ENCODE measurements around the gene KLK12. TPM values are rescaled to one million over a fixed set of nuclear protein-coding genes. Genes with fewer than 3 reads are reported as not detected.

The KLK12 gene
- total RNA-seq, 4 donors from 2014 or later: 0.41 TPM; not detected in 3

DNA sequence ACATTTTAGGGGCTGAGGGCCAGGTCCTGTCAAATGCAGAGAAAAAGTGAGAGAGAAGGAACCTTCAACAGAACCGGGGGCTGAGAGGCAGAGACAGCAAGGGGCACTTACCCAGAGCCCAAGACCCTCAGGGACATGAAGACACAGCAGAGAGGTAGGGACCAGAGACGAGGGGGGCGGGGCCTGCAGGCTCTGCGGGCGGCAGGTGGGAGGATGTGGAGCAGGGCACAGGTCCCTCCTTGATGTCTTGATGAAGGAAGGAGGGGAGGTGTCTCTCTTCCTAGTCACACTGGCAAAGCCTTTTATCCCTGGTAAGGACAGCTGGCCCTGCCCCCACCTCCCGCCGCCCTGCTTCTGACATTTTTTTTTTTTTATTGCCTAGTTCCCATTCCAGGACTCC is 47.8 kb upstream of the KLK12 start, which contains the start of gene KLK14:
Gene KLK14, minus strand, starts transcription at position 277 of the 400 bp plus-strand sequence. Its CDS starts 273 bp downstream, at position 4.
- no peaks in the 10 kb centered on the region for H3K36me3 ChIP-seq
- WGBS, 2 donors (ENCODE audit: low coverage in 1 of 2): 25% methylated on average over 7 of the region's 7 CpGs; no CpG with 5 or more reads in 1 of the 2 donors
- H3K9me3 ChIP-seq: no peaks in the 10 kb centered on the region
- no peak within 1 kb of the TSS for H3K4me3 ChIP-seq
- no peak within 1 kb of the TSS for H3K27ac ChIP-seq
- in situ Hi-C loops (cut with MboI; ENCODE audit: low pct_ligation_motif_present in 1 of 4, low pct_unique_long_range_greater_than_20kb in 1 of 4, low sequenced_read_pairs in 3 of 4) (no loop called here), intact Hi-C loops (cut with DNase I; ENCODE audit: low total_unique reads) (no loop called here)
- peaks cover 7% of the 10 kb centered on the region for H3K27me3 ChIP-seq
- no peaks in the 10 kb centered on the region for H3K4me1 ChIP-seq
- no peak for DNase-seq
- TF ChIP-seq POLR2A (IDR thresholded peaks at IDR 0.05) (no peak), EP300 (IDR thresholded peaks at IDR 0.05; ENCODE audit: low read depth) (no peak), POLR2AphosphoS5 (IDR thresholded peaks at IDR 0.05) (no peak)
- TF ChIP-seq, protein P1, sequence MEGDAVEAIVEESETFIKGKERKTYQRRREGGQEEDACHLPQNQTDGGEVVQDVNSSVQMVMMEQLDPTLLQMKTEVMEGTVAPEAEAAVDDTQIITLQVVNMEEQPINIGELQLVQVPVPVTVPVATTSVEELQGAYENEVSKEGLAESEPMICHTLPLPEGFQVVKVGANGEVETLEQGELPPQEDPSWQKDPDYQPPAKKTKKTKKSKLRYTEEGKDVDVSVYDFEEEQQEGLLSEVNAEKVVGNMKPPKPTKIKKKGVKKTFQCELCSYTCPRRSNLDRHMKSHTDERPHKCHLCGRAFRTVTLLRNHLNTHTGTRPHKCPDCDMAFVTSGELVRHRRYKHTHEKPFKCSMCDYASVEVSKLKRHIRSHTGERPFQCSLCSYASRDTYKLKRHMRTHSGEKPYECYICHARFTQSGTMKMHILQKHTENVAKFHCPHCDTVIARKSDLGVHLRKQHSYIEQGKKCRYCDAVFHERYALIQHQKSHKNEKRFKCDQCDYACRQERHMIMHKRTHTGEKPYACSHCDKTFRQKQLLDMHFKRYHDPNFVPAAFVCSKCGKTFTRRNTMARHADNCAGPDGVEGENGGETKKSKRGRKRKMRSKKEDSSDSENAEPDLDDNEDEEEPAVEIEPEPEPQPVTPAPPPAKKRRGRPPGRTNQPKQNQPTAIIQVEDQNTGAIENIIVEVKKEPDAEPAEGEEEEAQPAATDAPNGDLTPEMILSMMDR (IDR thresholded peaks at IDR 0.05): no peak

DNA sequence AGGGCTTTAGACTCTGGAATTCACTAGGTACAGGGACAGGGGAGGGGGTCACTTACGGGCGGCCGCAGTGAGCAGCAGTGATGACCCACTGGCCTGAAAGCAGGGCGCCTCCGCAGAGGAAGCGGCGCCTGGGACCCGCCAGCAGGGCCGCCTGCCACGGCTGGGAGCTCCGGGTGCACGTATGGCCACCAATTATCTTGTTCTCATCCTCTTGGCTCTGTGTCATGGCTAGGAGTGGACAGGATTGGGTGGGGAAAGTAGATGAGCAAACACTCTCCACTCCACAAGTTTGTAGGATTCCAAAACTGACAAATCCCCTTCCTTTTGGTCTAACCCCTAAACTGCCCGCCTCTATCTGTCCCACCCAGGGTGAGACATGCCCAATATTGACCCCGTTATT is 46.7 kb upstream of the KLK12 start:
- peaks cover 7% of the 10 kb centered on the region for H3K27me3 ChIP-seq
- TF ChIP-seq EP300 (IDR thresholded peaks at IDR 0.05; ENCODE audit: low read depth): no peak
- TF ChIP-seq POLR2A (IDR thresholded peaks at IDR 0.05): no peak
- TF ChIP-seq, protein P1 (IDR thresholded peaks at IDR 0.05): no peak
- no peak for TF ChIP-seq POLR2AphosphoS5 (IDR thresholded peaks at IDR 0.05)
- no peaks in the 10 kb centered on the region for H3K4me1 ChIP-seq
- intact Hi-C loops (cut with DNase I; ENCODE audit: low total_unique reads): no loop called here
- no peak overlapping the region for H3K4me3 ChIP-seq
- 89 to 100% methylated on average over 1 to 14 of the region's 14 CpGs for WGBS, 2 donors (ENCODE audit: low coverage in 1 of 2)
- no peak for DNase-seq
- no peaks in the 10 kb centered on the region for H3K36me3 ChIP-seq
- H3K9me3 ChIP-seq: no peaks in the 10 kb centered on the region
- in situ Hi-C loops (cut with MboI; ENCODE audit: low pct_ligation_motif_present in 1 of 4, low pct_unique_long_range_greater_than_20kb in 1 of 4, low sequenced_read_pairs in 3 of 4): no loop called here
- no peak overlapping the region for H3K27ac ChIP-seq

DNA sequence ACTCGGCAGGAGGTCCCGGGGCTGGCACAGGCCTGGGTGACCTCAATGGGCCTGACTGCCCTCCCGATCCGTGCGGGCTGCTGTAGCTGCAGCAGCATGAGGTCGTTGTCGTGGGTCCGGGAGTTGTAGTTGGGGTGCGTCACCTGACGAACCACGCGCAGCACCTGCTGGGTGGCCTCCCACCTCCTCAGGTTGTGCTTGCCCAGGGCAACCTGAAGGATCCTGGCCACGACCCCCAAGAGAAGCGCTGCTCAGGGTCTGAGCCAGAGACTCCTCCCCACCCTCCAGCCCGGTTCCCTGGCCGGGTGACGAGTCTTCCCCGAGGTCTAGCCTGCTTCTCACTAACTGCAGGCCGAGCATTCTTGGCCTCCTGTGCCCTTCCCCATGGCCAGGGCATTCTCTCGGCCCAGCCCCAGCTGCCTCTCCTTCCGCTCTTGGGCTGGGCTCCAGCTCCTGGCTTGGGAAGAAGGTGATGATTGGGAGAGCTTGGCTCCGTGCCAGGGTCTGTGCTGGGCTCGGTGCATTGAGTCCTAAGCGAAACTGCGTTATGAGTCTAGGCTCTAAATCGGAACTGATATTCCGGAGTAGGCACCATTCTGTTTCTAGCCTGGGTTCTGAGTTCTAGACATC is 44.8 kb upstream of the KLK12 start:
- no peaks in the 10 kb centered on the region for H3K36me3 ChIP-seq
- intact Hi-C loops (cut with DNase I; ENCODE audit: low total_unique reads) (no loop called here), in situ Hi-C loops (cut with MboI; ENCODE audit: low pct_ligation_motif_present in 1 of 4, low pct_unique_long_range_greater_than_20kb in 1 of 4, low sequenced_read_pairs in 3 of 4) (no loop called here)
- H3K4me3 ChIP-seq: no peak overlapping the region
- no peaks in the 10 kb centered on the region for H3K4me1 ChIP-seq
- H3K9me3 ChIP-seq: no peaks in the 10 kb centered on the region
- no peak overlapping the region for H3K27ac ChIP-seq
- peaks cover 10% of the 10 kb centered on the region for H3K27me3 ChIP-seq
- DNase-seq: no peak
- whole genome bisulfite sequencing, 2 donors (ENCODE audit: low coverage in 1 of 2): 88% methylated on average over 25 of the region's 27 CpGs; no CpG with 5 or more reads in 1 of the 2 donors
- TF ChIP-seq POLR2A (IDR thresholded peaks at IDR 0.05) (no peak), POLR2AphosphoS5 (IDR thresholded peaks at IDR 0.05) (no peak), EP300 (IDR thresholded peaks at IDR 0.05; ENCODE audit: low read depth) (no peak)
- TF ChIP-seq, protein P1 (IDR thresholded peaks at IDR 0.05): no peak

DNA sequence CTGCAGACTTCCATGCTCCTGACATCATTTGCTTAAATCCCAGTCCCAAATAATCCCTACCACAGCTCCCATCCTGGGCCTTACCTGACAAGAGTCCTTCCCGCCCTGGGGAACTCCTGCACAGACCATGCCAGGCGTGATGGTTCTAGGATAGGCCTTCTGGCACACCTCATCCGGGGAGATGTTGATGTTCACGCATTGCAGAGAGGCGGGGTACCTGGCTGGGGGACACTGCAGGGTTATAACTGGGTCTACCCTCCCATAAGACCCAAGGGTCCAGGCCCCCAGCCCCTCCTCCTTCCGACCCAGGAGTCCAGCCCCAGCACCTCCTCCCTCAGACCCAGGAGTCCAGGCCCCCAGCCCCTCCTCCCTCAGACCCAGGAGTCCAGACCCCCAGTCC is 43.9 kb upstream of the KLK12 start:
- 79% methylated on average over 6 of the region's 6 CpGs; no CpG with 5 or more reads in 1 of the 2 donors for WGBS, 2 donors (ENCODE audit: low coverage in 1 of 2)

More for the DNA sequence above, 43.9 kb upstream of the KLK12 start:
- H3K36me3 ChIP-seq: no peaks in the 10 kb centered on the region
- in situ Hi-C loops (cut with MboI; ENCODE audit: low pct_ligation_motif_present in 1 of 4, low pct_unique_long_range_greater_than_20kb in 1 of 4, low sequenced_read_pairs in 3 of 4): no loop called here
- H3K27me3 ChIP-seq: peaks cover 10% of the 10 kb centered on the region
- no peak overlapping the region for H3K4me3 ChIP-seq
- H3K9me3 ChIP-seq: no peaks in the 10 kb centered on the region
- TF ChIP-seq POLR2AphosphoS5 (IDR thresholded peaks at IDR 0.05) (no peak), POLR2A (IDR thresholded peaks at IDR 0.05) (no peak), EP300 (IDR thresholded peaks at IDR 0.05; ENCODE audit: low read depth) (no peak)
- TF ChIP-seq, protein P1 (IDR thresholded peaks at IDR 0.05): no peak
- intact Hi-C loops (cut with DNase I; ENCODE audit: low total_unique reads): no loop called here
- no peak for DNase-seq
- H3K4me1 ChIP-seq: no peaks in the 10 kb centered on the region
- H3K27ac ChIP-seq: no peak overlapping the region
